H1 (cell line): ENCODE data around the gene NINJ2. TPM values are rescaled to one million over a fixed set of nuclear protein-coding genes. Genes with fewer than 3 reads are reported as not detected.

Experiments
- CTCF ChIA-PET: fragments of 300-600 bp; sonication (Branson Sonifier 250); formaldehyde crosslinking; loops from one replicate; lab custom pipeline; 2021; ENCODE audit not compliant: partially characterized antibody; lab: Charles Lee
- POLR2A ChIA-PET: fragments of 300-600 bp; sonication (Branson Sonifier 250); formaldehyde crosslinking; loops from one replicate; lab custom pipeline; 2021; ENCODE audit warnings: inconsistent platforms; ENCODE audit not compliant: partially characterized antibody; lab: Charles Lee
- DNase-seq, 2 experiments: peaks; one replicate each; pipeline versions ENCODE4 v3.0.0 to v3.0.0-alpha.2; 2010 to 2022; ENCODE audit warnings: low spot score in 2 of 2, low read depth in 1 of 2, mixed read lengths in 1 of 2
- FAIRE-seq: peaks from 2 replicates; lab custom pipeline; 2011; peaks lifted over from hg19 to GRCh38; lab: Jason Lieb, UNC
- H2AFZ ChIP-seq: 2 replicates; pipeline ENCODE4 v1.8.1; 2012; ENCODE audit warnings: low read length, inconsistent platforms
- H2AK5ac ChIP-seq: 2 replicates; pipeline ENCODE4 v1.6.1; 2013; ENCODE audit warnings: low read depth, low read length
- H2BK120ac ChIP-seq: replicated peaks from 2 replicates; pipeline ENCODE3; 2013; ENCODE audit warnings: low read depth, low read length, inconsistent platforms
- H2BK12ac ChIP-seq: 2 replicates; pipeline ENCODE4 v1.6.1; 2013; ENCODE audit warnings: low read depth, low read length
- H2BK15ac ChIP-seq: 2 replicates; pipeline ENCODE4 v1.6.1; 2013; ENCODE audit warnings: low read length
- H2BK20ac ChIP-seq: 2 replicates; pipeline ENCODE4 v1.6.1; 2013; ENCODE audit warnings: low read length
- H2BK5ac ChIP-seq: 2 replicates; pipeline ENCODE4 v1.6.1; 2013; ENCODE audit warnings: low read depth, low read length
- H3K14ac ChIP-seq: 2 replicates; pipeline ENCODE4 v1.6.1; 2013; ENCODE audit warnings: inconsistent platforms; ENCODE audit not compliant: insufficient read length
- H3K18ac ChIP-seq: 2 replicates; pipeline ENCODE4 v1.6.1; 2013; ENCODE audit warnings: low read length; ENCODE audit errors: extremely low read depth
- H3K23ac ChIP-seq: 2 replicates; pipeline ENCODE4 v1.6.1; 2013; ENCODE audit warnings: inconsistent platforms; ENCODE audit not compliant: insufficient read length
- H3K23me2 ChIP-seq: 2 replicates; pipeline ENCODE4 v1.6.1; 2013; ENCODE audit warnings: low read depth, low read length
- H3K27ac ChIP-seq: 2 replicates; pipeline ENCODE4 v1.6.1; 2011; ENCODE audit warnings: low read depth, low read length, inconsistent platforms
- H3K27me3 ChIP-seq, 4 experiments: replicated peaks in 1 of 4; 1 replicate in 1 of 4; 2 replicates in 3 of 4; pipeline versions ENCODE4 v1.6.1 to v1.8.1; 2011 to 2013; ENCODE audit warnings: low read length in 3 of 4, mild to moderate bottlenecking in 3 of 4, inconsistent platforms in 2 of 4, mixed read lengths in 2 of 4, moderate library complexity in 1 of 4; ENCODE audit not compliant: control insufficient read depth in 3 of 4, insufficient read depth in 3 of 4; ENCODE audit errors: extremely low read depth in 1 of 4
- H3K36me3 ChIP-seq, 4 experiments: 2 replicates each; pipeline versions ENCODE4 v1.6.1 to v1.8.1; 2011 to 2013; ENCODE audit warnings: mild to moderate bottlenecking in 4 of 4, low read length in 3 of 4, moderate library complexity in 2 of 4, control low read depth in 1 of 4, inconsistent platforms in 1 of 4; ENCODE audit not compliant: insufficient read depth in 4 of 4, control insufficient read depth in 2 of 4
- H3K4ac ChIP-seq: replicated peaks from 2 replicates; pipeline ENCODE3; 2013; ENCODE audit warnings: low read length, low read depth, mixed read lengths, inconsistent platforms; ENCODE audit not compliant: insufficient read length
- H3K4me1 ChIP-seq, 4 experiments: replicated peaks in 1 of 4; 1 replicate in 1 of 4; 2 replicates in 3 of 4; pipeline versions ENCODE4 v1.6.1 to v1.8.1; 2011 to 2013; ENCODE audit warnings: low read length in 3 of 4, inconsistent platforms in 2 of 4, mixed read lengths in 1 of 4; ENCODE audit not compliant: insufficient read depth in 4 of 4, control insufficient read depth in 3 of 4
- H3K4me2 ChIP-seq, 2 experiments: 2 replicates each; pipeline versions ENCODE4 v1.6.1 to v1.8.1; 2011 to 2013; ENCODE audit warnings: low read depth in 2 of 2, low read length in 2 of 2, control low read depth in 1 of 2, inconsistent platforms in 1 of 2, mild to moderate bottlenecking in 1 of 2; ENCODE audit not compliant: insufficient read depth in 1 of 2
- H3K4me3 ChIP-seq, 4 experiments: fragments of 200-600, 300-600 bp in 1 of 4; sonication (generic), shearing (Covaris generic), sonication (Bioruptor Twin) in 1 of 4; 2 replicates each; pipeline versions ENCODE4 v1.5.1 to v1.8.1; 2011 to 2016; ENCODE audit warnings: low read length in 4 of 4, low read depth in 3 of 4, control low read depth in 2 of 4, inconsistent platforms in 2 of 4, mild to moderate bottlenecking in 2 of 4, mixed read lengths in 1 of 4, moderate library complexity in 1 of 4; ENCODE audit not compliant: insufficient read depth in 2 of 4; ENCODE audit errors: extremely low read depth in 1 of 4
- H3K56ac ChIP-seq: replicated peaks from 2 replicates; pipeline ENCODE3; 2013; ENCODE audit warnings: low read depth, mild to moderate bottlenecking, mixed read lengths, low read length, inconsistent platforms; ENCODE audit not compliant: insufficient read length
- H3K79me1 ChIP-seq: 2 replicates; pipeline ENCODE4 v1.6.1; 2013; ENCODE audit warnings: low read depth, low read length, control low read depth
- H3K79me2 ChIP-seq, 2 experiments: 2 replicates each; pipeline versions ENCODE4 v1.6.1 to v1.8.1; 2012 to 2013; ENCODE audit warnings: low read length in 2 of 2, mild to moderate bottlenecking in 2 of 2, inconsistent platforms in 1 of 2; ENCODE audit not compliant: insufficient read depth in 2 of 2, control insufficient read depth in 1 of 2
- H3K9ac ChIP-seq, 4 experiments: replicated peaks in 1 of 4; 1 replicate in 1 of 4; 2 replicates in 3 of 4; pipeline versions ENCODE4 v1.6.1 to v1.8.1; 2011 to 2013; ENCODE audit warnings: low read depth in 3 of 4, low read length in 3 of 4, control low read depth in 2 of 4, mild to moderate bottlenecking in 2 of 4, moderate library complexity in 2 of 4, inconsistent platforms in 1 of 4; ENCODE audit errors: extremely low read depth in 1 of 4
- H3K9me3 ChIP-seq, 2 experiments: 2 replicates each; pipeline versions ENCODE4 v1.6.1 to v1.8.1; 2012 to 2013; ENCODE audit warnings: mild to moderate bottlenecking in 2 of 2, moderate library complexity in 2 of 2, control low read depth in 1 of 2, inconsistent platforms in 1 of 2, low read depth in 1 of 2, low read length in 1 of 2, mixed read lengths in 1 of 2; ENCODE audit not compliant: insufficient read depth in 2 of 2
- H4K20me1 ChIP-seq, 2 experiments: replicated peaks in 1 of 2; 2 replicates each; pipeline versions ENCODE3 to v1.8.1; 2011 to 2013; ENCODE audit warnings: inconsistent platforms in 2 of 2, low read length in 2 of 2, mild to moderate bottlenecking in 1 of 2; ENCODE audit not compliant: insufficient read depth in 2 of 2, control insufficient read depth in 1 of 2
- H4K5ac ChIP-seq: 2 replicates; pipeline ENCODE4 v1.6.1; 2013; ENCODE audit warnings: low read length, low read depth, mixed read lengths, inconsistent platforms; ENCODE audit not compliant: insufficient read length
- H4K8ac ChIP-seq: 2 replicates; pipeline ENCODE4 v1.8.0; 2013; ENCODE audit warnings: mild to moderate bottlenecking, moderate library complexity, low read length, inconsistent platforms; ENCODE audit not compliant: insufficient read depth; ENCODE audit errors: extremely low read depth
- H4K91ac ChIP-seq: replicated peaks from 2 replicates; pipeline ENCODE3; 2013; ENCODE audit warnings: low read length, mixed read lengths, inconsistent platforms; ENCODE audit not compliant: insufficient read length
- CBX8 ChIP-seq: fragments of 300-800, 300-1000 bp; sonication (generic); IDR thresholded peaks from 2 replicates; pipeline ENCODE4 v1.7.1; 2016; ENCODE audit warnings: low read depth, low read length, borderline replicate concordance
- EP300 ChIP-seq, 2 experiments: IDR thresholded peaks; 1 replicate in 1 of 2; 2 replicates in 1 of 2; pipeline ENCODE4 v1.6.1; 2011 to 2012; ENCODE audit warnings: low read depth in 2 of 2, low read length in 2 of 2, mild to moderate bottlenecking in 2 of 2, borderline replicate concordance in 1 of 2, inconsistent platforms in 1 of 2, moderate library complexity in 1 of 2
- PHF8 ChIP-seq: fragments of 200-600 bp; sonication (generic); conservative IDR thresholded peaks from 2 replicates; pipeline ENCODE4 v1.7.1; 2012; ENCODE audit warnings: low read depth, mild to moderate bottlenecking, inconsistent platforms, low read length, moderate library complexity
- TBP ChIP-seq: IDR thresholded peaks from 2 replicates; pipeline ENCODE4 v1.6.1; 2011; ENCODE audit warnings: low read depth, low read length, improper control_type of control experiment
- WGBS, 2 experiments: shearing (Covaris generic) in 1 of 2; methylation state at CpG; one replicate each; pipeline versions ENCODE4 v1.1.6 to v1.1.7; 2013 to 2015; ENCODE audit warnings: low lambda C conversion rate in 2 of 2, mixed read lengths in 2 of 2, inconsistent platforms in 1 of 2, low coverage in 1 of 2, missing lambda C conversion rate in 1 of 2; ENCODE audit not compliant: insufficient replicate concordance in 2 of 2, insufficient coverage in 1 of 2, insufficient read length in 1 of 2; ENCODE audit errors: extremely low coverage in 1 of 2, missing lambda C conversion rate in 1 of 2; 5-methylcytosine and 5-hydroxymethylcytosine counted together
- polyA plus RNA-seq, 7 experiments: library from polyadenylated mRNA; depleted of rRNA in 3 of 7; stranded (reverse) in 5 of 7; unstranded in 2 of 7; fragments of >200 nt in 5 of 7; fragments of 200-250 nt in 2 of 7; gene quantifications; 1 replicate in 5 of 7; 2 replicates in 1 of 7; 4 replicates in 1 of 7; pipeline versions ENCODE4 v1.2.1 to v1.2.3, GENCODE V29; 2011 to 2013; ENCODE audit warnings: missing spikeins in 2 of 7, mixed read lengths in 2 of 7
- total RNA-seq: library from RNA; stranded (reverse); fragmentation: NEBNext Ultra II Directional; extraction: Animal tissue kit (Norgen Biotek cat#: 25700); gene quantifications from 2 replicates; pipeline ENCODE4 v1.2.1, GENCODE V29; 2021
- TF ChIP-seq, protein P1 (sequence below): IDR thresholded peaks from 2 replicates; pipeline ENCODE4 v1.6.1; 2012; ENCODE audit warnings: inconsistent platforms

NINJ2 gene
- total and polyA plus RNA-seq, 2 of the 8 experiments (the other 6 are each of a cell fraction or from before 2014, with no cell fraction given), result 1.4 TPM; not detected in 1

DNA sequence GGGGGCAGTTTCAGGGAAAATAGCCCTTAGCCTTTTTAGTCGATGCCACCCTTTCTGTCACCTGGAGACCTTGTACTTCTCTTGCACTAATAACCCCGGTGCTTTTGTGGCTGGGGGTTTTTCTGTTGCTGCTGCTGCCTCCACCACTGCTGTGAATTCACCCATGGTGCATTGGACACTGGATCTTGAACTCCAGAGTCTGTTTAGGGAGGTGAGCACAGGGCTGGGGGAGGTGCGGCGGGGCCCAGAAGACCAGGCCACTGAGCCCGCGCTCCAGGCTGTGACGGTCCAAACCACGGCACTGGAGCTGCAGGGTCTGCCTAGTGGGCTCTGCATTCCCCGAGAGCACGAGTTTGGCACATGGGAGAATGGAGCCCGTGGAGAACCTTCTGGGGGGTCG, 100.6 kb downstream of the NINJ2 start:
- H2BK20ac ChIP-seq, result no peak overlapping the region

More for the DNA sequence above, 100.6 kb downstream of the NINJ2 start:
- TF ChIP-seq, protein P1, sequence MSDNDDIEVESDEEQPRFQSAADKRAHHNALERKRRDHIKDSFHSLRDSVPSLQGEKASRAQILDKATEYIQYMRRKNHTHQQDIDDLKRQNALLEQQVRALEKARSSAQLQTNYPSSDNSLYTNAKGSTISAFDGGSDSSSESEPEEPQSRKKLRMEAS, result no peak
- TF ChIP-seq TBP (no peak), CBX8 (no peak), EP300 (IDR thresholded peaks at IDR 0.05; ENCODE audit: borderline replicate concordance in 1 of 2, low read depth in 2 of 2, low read length in 2 of 2) (no peak), PHF8 (no peak)
- CTCF ChIA-PET, result interaction anchor here (0.6 to 3.8 kb wide), 3 partner anchors 16 to 120 kb away, joined by 3 to 15 read pairs (median 3); no protein-coding TSS in a partner anchor
- Histone ChIP-seq H3K14ac (no peak overlapping the region), H2BK15ac (no peak overlapping the region), H4K8ac (no peak overlapping the region), H3K18ac (no peak overlapping the region), H2AFZ (no peak overlapping the region), H3K27me3 (no peaks in the 10 kb centered on the region), H3K4me3 (no peak overlapping the region), H2BK12ac (no peak overlapping the region), H3K79me1 (no peaks in the 10 kb centered on the region), H2AK5ac (no peak overlapping the region), H4K5ac (no peak overlapping the region), H4K91ac (no peak overlapping the region), H3K23me2 (no peaks in the 10 kb centered on the region), H2BK120ac (no peak overlapping the region), H3K4ac (no peak overlapping the region), H3K36me3 (no peaks in the 10 kb centered on the region), H3K27ac (no peak overlapping the region), H3K9me3 (no peaks in the 10 kb centered on the region), H3K4me2 (no peak overlapping the region), H3K56ac (no peak overlapping the region), H3K79me2 (no peaks in the 10 kb centered on the region), H3K9ac (no peak overlapping the region), H3K4me1 (no peaks in the 10 kb centered on the region), H2BK5ac (no peak overlapping the region), H4K20me1 (no peaks in the 10 kb centered on the region), H3K23ac (no peak overlapping the region)
- FAIRE-seq (no peak), DNase-seq (no peak)
- WGBS, 2 experiments, result 87% methylated on average over 7 of the region's 12 CpGs; no CpG with 5 or more reads in 1 of the 2 experiments
- POLR2A ChIA-PET, result no interaction called here
